ENCODE data around the gene AASDHPPT.

- no peak for TF ChIP-seq CTCF (IDR thresholded peaks at IDR 0.05; ENCODE audit: poor library complexity, severe bottlenecking)
- no peak for TF ChIP-seq SMC3 (conservative IDR thresholded peaks at IDR 0.05; ENCODE audit: poor library complexity)
- no peak for TF ChIP-seq EZH2 (IDR thresholded peaks at IDR 0.05; ENCODE audit: borderline replicate concordance, insufficient read depth, low read length, poor library complexity, severe bottlenecking)
- TF ChIP-seq EP300 (conservative IDR thresholded peaks at IDR 0.05; ENCODE audit: poor library complexity, severe bottlenecking) = no peak
- no peak for TF ChIP-seq REST (IDR thresholded peaks at IDR 0.05; ENCODE audit: borderline replicate concordance)
- TF ChIP-seq RAD21 (conservative IDR thresholded peaks at IDR 0.05) = no peak
- TF ChIP-seq TAF1 (IDR thresholded peaks at IDR 0.05; ENCODE audit: low read depth) = no peak
These were observed 60.3 kb downstream of the AASDHPPT start for GRCh38 chr11:106137758-106138157.

All from neural cell (in vitro differentiated cells).